A673 (cell line): ENCODE measurements around the gene DCX. TPM values are rescaled to one million over a fixed set of nuclear protein-coding genes. Genes with fewer than 3 reads are reported as not detected.

Source experiments
- BruUV-seq: library from RNA; stranded (reverse); fragments of 400-500 nt; replicated peaks from 2 replicates; lab custom pipeline; 2021; lab: Mats Ljungman, UMichigan
- CTCF ChIA-PET: fragments of 300-600 bp; sonication (Branson Sonifier 250); formaldehyde crosslinking; loops from one replicate; lab custom pipeline; 2022; ENCODE audit warnings: antibody characterized with exemption; lab: Charles Lee
- POLR2A ChIA-PET: fragments of 300-600 bp; sonication (Branson Sonifier 250); formaldehyde crosslinking; loops from one replicate; lab custom pipeline; 2022; ENCODE audit warnings: antibody characterized with exemption; ENCODE audit not compliant: low non-redundant PET; lab: Charles Lee
- DNase-seq: peaks from one replicate; pipeline ENCODE4 v3.0.0-alpha.2; 2015; ENCODE audit warnings: low spot score
- H3K27ac ChIP-seq: fragments of 200-600 bp; sonication (generic); 2 replicates; pipeline ENCODE4 v1.5.1; 2016; ENCODE audit warnings: mixed run types, low read depth, mild to moderate bottlenecking, mixed read lengths, antibody characterized with exemption, low read length; ENCODE audit not compliant: poor library complexity, severe bottlenecking
- H3K27me3 ChIP-seq: fragments of 200-600 bp; sonication (generic); replicated peaks from 2 replicates; pipeline ENCODE4 v1.6.1; 2017; ENCODE audit warnings: mixed run types, low read depth, mild to moderate bottlenecking, mixed read lengths, antibody characterized with exemption, low read length; ENCODE audit not compliant: insufficient read depth, poor library complexity
- H3K36me3 ChIP-seq: fragments of 200-600 bp; sonication (generic); 2 replicates; pipeline ENCODE4 v1.6.1; 2016; ENCODE audit warnings: mixed run types, mild to moderate bottlenecking, mixed read lengths, antibody characterized with exemption, low read length; ENCODE audit not compliant: insufficient read depth, poor library complexity, severe bottlenecking
- H3K4me1 ChIP-seq: fragments of 200-600 bp; sonication (generic); 2 replicates; pipeline ENCODE4 v1.6.1; 2017; ENCODE audit warnings: mixed run types, mild to moderate bottlenecking, mixed read lengths, antibody characterized with exemption, low read length; ENCODE audit not compliant: insufficient read depth, poor library complexity, severe bottlenecking
- H3K4me3 ChIP-seq: fragments of 200-600 bp; sonication (generic); 2 replicates; pipeline ENCODE4 v1.5.1; 2016; ENCODE audit warnings: low read depth, mixed run types, mild to moderate bottlenecking, mixed read lengths, low read length; ENCODE audit not compliant: poor library complexity, severe bottlenecking
- H3K9me3 ChIP-seq: fragments of 200-600 bp; sonication (generic); 2 replicates; pipeline ENCODE4 v1.6.1; 2016; ENCODE audit warnings: mixed run types, low read depth, mild to moderate bottlenecking, mixed read lengths, antibody characterized with exemption, low read length; ENCODE audit not compliant: poor library complexity, severe bottlenecking
- EZH2 ChIP-seq: fragments of 200-600 bp; sonication (generic); IDR thresholded peaks from 2 replicates; pipeline ENCODE4 v1.6.1; 2017; ENCODE audit warnings: borderline replicate concordance, low read depth, mild to moderate bottlenecking, mixed read lengths, antibody characterized with exemption, low read length; ENCODE audit not compliant: poor library complexity, severe bottlenecking
- intact Hi-C: fragments of 100-400 bp; cut with micrococcal nuclease; formaldehyde crosslinking; loops from one replicate; pipeline ENCODE4 v1.10.0; 2022; ENCODE audit not compliant: unreplicated experiment
- total RNA-seq: library from RNA; stranded (reverse); gene quantifications from 2 replicates; pipeline ENCODE4 v1.2.3, GENCODE V29; 2021
- TF ChIP-seq, protein P1 (sequence below): fragments of 300-800, 200-600 bp; sonication (generic); conservative IDR thresholded peaks from 2 replicates; pipeline ENCODE4 v1.5.1; 2017; ENCODE audit warnings: low read depth, mild to moderate bottlenecking, antibody characterized with exemption, low read length, moderate library complexity, mixed read lengths

Gene DCX
- total RNA-seq, 1 experiment from 2014 or later, result not detected

DNA sequence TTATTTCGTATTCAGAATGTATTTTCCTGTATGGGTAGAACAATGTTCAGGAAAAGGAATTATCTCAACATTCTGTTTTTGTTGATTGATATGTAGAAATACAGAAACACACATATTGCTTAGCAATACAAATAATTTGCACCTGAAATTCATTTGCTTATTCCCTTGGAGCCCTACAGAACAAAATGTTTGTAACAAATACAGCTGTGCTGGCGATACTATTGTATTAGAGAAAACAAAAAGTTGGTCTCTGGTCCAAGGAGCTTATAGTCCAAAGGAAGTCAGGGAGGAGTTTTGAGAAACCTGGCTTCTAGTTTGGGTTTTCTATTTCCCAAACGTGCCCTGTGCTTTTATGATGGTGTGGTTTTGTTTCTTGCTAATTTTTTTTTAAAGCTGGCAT lies 104.0 kb downstream of the DCX start:
- CTCF ChIA-PET, result no interaction called here
- intact Hi-C loops, result no loop called here
- BruUV-seq, result no TSS peak
- no peaks in the 10 kb centered on the region for H3K4me1 ChIP-seq
- no peak overlapping the region for H3K4me3 ChIP-seq
- peaks cover 3% of the 10 kb centered on the region for H3K27me3 ChIP-seq
- TF ChIP-seq, protein P1, sequence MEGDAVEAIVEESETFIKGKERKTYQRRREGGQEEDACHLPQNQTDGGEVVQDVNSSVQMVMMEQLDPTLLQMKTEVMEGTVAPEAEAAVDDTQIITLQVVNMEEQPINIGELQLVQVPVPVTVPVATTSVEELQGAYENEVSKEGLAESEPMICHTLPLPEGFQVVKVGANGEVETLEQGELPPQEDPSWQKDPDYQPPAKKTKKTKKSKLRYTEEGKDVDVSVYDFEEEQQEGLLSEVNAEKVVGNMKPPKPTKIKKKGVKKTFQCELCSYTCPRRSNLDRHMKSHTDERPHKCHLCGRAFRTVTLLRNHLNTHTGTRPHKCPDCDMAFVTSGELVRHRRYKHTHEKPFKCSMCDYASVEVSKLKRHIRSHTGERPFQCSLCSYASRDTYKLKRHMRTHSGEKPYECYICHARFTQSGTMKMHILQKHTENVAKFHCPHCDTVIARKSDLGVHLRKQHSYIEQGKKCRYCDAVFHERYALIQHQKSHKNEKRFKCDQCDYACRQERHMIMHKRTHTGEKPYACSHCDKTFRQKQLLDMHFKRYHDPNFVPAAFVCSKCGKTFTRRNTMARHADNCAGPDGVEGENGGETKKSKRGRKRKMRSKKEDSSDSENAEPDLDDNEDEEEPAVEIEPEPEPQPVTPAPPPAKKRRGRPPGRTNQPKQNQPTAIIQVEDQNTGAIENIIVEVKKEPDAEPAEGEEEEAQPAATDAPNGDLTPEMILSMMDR, result no peak
- no peak for TF ChIP-seq EZH2
- H3K27ac ChIP-seq, result no peak overlapping the region
- no peaks in the 10 kb centered on the region for H3K36me3 ChIP-seq
- POLR2A ChIA-PET, result no interaction called here
- H3K9me3 ChIP-seq, result no peaks in the 10 kb centered on the region
- DNase-seq, result no peak

DNA sequence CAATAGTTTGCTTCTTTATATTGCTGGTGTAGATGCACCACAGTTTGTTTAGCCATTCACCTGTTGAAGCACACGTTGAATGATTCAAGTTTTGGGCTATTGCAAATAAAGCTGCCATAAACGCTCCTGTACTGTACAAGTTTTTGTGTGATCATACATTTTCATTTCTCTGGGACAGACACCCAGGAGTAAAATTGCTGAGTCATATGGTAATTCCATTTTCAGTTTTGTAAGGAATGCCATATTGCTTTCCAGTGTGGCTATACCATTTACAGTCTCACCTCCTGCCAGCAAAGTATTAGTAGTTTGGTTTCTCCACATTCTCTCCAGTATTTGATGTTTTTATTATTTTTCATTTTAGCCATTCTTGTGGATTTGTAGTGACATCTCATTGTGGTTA lies 109.7 kb downstream of the DCX start:
- H3K4me1 ChIP-seq, result no peaks in the 10 kb centered on the region
- CTCF ChIA-PET, result no interaction called here
- BruUV-seq, result no TSS peak
- no peaks in the 10 kb centered on the region for H3K9me3 ChIP-seq
- H3K4me3 ChIP-seq, result no peak overlapping the region
- TF ChIP-seq EZH2, result no peak
- TF ChIP-seq, protein P1, result no peak
- H3K27me3 ChIP-seq, result peaks cover 3% of the 10 kb centered on the region
- no peaks in the 10 kb centered on the region for H3K36me3 ChIP-seq
- intact Hi-C loops, result no loop called here
- POLR2A ChIA-PET, result no interaction called here
- H3K27ac ChIP-seq, result no peak overlapping the region
- DNase-seq, result no peak

DNA sequence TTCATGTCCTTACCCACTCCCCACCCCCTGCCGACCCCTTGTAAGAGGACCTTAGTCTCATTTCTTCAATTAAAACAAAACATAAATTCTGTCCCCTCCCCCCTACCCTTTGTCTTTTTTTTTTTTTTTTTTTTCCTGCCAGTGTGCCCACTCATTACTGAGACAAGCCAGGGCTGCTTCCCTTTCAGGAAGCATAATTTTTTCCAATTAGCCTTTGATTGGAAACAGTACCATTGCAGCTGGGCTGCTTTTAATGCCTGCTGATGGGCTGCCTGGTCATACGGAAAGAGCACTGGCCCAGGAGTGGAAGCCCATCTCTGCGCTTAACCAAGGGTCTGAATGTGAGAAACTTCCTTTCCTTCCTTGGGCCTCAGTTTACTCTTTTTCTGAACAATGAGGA lies 123.2 kb downstream of the DCX start:
- intact Hi-C loops, result no loop called here
- H3K27ac ChIP-seq, result no peak overlapping the region
- CTCF ChIA-PET, result no interaction called here

More for the DNA sequence above, 123.2 kb downstream of the DCX start:
- TF ChIP-seq, protein P1, result no peak
- TF ChIP-seq EZH2, result no peak
- BruUV-seq, result no TSS peak
- POLR2A ChIA-PET, result no interaction called here
- Histone ChIP-seq H3K27me3 (peaks cover 6% of the 10 kb centered on the region), H3K4me3 (no peak overlapping the region), H3K4me1 (no peaks in the 10 kb centered on the region), H3K36me3 (no peaks in the 10 kb centered on the region), H3K9me3 (no peaks in the 10 kb centered on the region)
- no peak for DNase-seq
